Left renal cortex interstitium (tissue), 4 donors: ENCODE data around the gene RAI1. TPM values are rescaled to one million over a fixed set of nuclear protein-coding genes. Genes with fewer than 3 reads are reported as not detected.

Experiments used
- DNase-seq, 4 donors: peaks; one replicate each; pipeline ENCODE4 v3.0.0-alpha.2; 2013; ENCODE audit warnings: low read depth in 4 of 4, low spot score in 2 of 4, missing footprints in 1 of 4
- polyA plus RNA-seq, 4 donors: library from polyadenylated mRNA; unstranded; fragments of 120-200 nt; gene quantifications; one replicate each; pipeline ENCODE4 v1.2.1, GENCODE V29; 2013; ENCODE audit not compliant: insufficient read length in 4 of 4

RAI1 gene
- polyA plus RNA-seq, 4 donors = 17.2 to 46.9 (median 33.0) TPM

DNA sequence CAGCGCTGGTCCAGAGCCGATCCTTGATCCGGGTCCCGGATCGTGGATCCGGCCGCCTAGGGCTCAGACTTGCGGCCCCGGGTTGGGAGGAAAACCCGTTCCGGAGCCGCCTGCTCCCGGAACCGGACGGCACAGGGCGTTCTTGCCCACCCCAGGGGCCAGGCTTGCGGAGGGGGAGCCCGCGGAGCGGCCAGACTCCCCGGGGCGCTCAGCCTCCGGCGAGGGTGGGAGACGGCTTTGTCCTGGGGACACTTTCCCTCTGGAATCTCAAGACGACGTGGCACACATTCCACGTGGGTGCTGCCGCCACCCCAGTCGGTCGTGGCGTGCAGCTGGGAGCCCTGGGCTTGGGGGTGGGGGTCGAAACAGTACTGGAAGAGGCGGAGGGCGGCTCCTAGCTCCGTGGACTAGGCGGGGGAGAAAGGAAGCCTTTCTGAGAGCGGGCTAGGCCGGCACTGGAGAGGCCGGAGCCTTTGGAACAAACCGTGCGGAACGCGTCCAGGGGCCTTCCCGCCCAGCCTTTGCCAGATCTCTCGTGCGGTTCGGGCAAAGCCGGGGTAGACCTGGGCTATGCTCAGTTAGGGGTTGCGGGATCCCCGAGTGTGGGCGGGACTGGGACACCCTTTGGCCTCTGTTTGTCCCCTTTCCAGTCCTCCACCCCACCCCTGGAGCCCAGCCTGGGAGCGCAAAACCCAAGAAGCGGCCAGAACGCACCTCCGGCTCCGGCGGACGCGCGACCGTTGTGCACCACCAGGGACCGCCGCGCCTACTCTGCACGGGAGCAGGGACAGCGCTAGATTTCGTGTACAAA is 129.0 kb downstream of the RAI1 start:
- DNase-seq = peak in 1 of 4 donors; percentile 82

DNA sequence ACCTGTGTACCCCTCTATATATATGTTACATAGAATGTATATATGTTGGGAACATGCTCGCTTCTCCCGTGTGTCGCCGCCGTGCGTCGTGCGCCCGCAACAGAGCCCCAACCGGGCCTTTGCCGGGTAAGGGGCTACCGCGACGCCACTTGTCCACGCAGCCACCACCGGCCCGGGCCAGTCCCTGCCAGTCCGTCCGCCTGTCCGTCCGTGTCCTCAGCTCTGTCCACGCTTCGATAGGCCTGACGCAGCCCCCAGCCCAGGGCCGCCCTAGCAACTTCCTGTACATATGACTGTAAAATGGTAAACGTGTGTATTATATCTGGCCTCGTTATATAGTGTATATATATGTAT is 129.6 kb downstream of the RAI1 start:
- DNase-seq = no peak

DNA sequence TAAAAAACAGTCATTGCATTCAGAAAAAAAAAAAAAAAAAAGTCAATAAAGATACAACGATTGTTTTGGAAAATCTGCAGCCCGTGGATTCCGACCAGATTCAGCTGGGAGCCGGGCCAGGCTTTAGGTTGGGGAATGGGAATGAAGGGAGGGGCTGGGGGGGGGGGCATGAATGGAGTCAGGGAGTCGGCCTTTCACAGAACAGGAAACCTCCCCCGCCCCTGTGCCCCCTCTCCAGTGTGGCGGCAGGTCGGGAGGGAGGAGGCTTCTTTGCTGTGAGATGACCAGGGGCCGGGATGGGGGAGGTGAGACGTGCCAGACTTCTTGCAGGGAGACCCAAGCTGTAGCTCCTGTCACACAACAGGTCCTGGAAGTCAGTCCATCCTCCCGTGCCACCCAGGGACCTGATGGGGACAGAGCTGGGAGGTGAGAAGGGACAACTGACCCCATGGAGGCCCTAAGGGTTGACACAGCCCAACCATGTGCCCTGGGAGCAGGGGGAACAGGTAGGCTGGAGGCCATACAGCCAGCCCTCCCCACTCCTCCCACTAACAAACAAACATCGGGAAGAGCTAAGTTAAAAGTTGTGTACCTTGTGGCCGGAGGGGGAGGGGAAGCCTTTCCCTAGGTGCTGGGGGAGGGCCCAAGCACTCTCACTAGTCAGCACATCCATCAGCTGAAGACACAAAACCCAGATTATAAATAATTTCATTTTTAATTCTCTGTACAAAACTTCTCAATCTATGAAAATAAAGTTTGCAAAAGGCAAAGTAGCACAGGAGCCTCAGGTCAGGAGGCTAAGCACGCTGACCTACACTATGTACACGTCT is 130.3 kb downstream of the RAI1 start:
- DNase-seq = peak in 1 of 4 donors; percentile 46

GRCh38 chr17:17812211-17813054 is 131.2 kb downstream of the RAI1 start:
- DNase-seq = peak in 1 of 4 donors; percentile 49

GRCh38 chr17:17813055-17813724 is 131.9 kb downstream of the RAI1 start:
- DNase-seq = no peak

DNA sequence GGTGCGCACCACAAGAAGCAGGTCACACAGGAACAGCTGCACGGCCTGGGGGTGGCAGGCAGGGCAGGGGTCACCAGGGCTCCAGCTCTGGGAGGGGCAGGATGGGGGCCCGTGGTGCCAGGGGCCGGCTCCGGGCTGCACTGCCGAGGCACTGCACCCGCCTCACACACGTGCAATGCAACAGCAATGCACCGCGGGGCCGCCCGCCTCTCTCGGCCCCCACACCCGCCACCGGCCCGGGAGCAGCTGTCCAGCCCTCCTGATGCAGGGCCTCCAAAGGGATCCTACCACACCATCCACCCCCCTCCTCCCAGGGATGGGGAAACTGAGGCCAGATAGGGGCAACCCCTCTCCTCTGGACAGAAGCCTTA is 132.5 kb downstream of the RAI1 start:
- no peak for DNase-seq

- no peak for DNase-seq
Observed at GRCh38 chr17:17814162-17815061, 133.2 kb downstream of the RAI1 start.

- DNase-seq = no peak
Observed at GRCh38 chr17:17815062-17815406, 133.8 kb downstream of the RAI1 start.

DNA sequence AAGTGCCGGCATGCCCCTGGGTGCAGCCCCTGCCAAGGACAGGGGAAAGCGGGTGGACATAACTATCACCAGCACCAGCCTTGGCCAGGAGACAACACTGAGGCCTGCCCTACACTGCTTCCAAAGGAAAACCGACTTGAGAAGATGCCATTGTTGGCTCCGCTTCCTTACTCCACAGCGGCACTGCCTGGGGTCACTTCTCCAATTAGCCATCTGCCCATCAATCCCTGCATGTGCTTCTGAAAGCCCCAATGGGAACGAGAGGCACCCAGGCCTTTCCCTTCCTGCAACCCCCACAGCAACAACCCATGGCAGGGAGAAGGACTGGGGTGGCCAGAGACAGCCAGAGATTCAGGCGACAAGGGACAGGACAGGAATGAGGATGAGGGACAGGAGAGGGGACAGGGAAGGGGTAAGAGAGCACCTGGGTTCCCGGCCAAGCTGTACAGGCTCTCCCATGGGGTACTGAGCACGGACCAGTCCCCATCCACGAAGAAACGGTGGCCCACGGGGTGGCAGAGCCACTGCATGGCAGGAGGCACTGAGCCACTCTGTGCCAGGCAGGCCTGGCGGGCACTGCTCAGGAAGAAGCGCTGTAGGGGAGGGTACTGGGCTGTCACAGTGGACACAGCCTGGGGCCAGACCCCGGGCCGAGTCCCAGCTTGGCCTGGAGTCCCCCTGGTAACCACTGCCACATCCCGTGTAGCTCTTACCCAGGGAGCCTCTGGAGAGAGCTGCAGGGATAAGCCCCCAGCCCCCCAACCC is 134.4 kb downstream of the RAI1 start:
- no peak for DNase-seq

GRCh38 chr17:17816240-17816814 is 135.1 kb downstream of the RAI1 start:
- no peak for DNase-seq

DNA sequence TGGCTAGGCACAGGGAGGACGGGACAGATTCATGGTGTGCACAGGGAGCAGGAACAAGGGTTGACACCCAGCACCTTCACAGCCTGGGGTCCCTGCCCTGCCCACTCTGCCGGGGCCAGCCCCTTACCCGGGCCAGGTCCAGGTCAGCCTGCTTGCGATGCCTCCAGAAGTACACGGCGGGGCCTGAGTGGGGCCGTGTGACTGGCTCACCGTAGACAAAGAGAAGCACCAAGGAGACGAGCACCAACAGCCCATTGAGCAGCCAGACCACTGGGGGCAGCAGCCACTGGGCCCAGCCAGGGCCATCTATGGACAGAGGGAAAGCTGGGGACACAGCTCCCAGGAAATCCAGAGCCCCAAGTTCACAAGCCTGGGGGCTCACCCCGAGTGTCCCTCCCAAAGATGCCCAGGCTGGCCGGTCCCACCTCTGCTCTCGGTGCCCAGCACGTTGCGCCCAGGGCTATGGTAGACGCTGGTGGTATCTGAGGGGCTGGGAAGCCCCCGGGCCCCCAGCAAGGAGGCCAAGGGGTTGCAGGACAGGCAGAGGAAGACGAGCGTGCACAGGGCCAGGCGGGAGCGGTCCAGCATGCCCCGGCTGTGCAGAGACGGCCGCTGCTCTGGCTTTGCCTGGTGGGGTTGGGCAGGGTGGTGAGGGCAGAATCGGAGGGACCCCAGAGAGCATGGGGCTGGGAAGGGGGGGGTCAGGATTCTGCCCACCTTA is 135.7 kb downstream of the RAI1 start:
- DNase-seq = no peak

GRCh38 chr17:17817552-17817947 is 136.3 kb downstream of the RAI1 start:
- no peak for DNase-seq

- DNase-seq = no peak
Observed at GRCh38 chr17:17818088-17818526, 136.8 kb downstream of the RAI1 start.

DNA sequence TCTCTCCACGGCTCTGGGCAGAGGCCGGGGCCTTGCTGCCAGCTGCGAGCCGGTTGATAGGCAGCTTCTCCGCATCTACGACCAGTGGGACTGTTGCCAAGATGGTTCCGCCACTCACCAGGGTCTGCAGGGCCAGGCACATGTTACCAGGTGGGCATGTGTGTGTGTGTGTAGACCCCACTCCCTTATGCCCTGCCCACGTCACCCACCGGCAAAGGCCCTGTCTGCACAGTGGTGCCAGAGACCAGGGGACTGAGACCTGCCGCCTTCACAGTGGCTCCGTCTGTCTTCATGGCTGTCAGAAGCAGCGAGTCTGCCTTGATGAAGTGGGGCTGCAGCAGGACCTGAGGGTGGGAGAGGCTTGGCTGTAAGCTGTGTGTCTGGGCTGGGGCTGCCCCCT is 137.9 kb downstream of the RAI1 start:
- DNase-seq = no peak

DNA sequence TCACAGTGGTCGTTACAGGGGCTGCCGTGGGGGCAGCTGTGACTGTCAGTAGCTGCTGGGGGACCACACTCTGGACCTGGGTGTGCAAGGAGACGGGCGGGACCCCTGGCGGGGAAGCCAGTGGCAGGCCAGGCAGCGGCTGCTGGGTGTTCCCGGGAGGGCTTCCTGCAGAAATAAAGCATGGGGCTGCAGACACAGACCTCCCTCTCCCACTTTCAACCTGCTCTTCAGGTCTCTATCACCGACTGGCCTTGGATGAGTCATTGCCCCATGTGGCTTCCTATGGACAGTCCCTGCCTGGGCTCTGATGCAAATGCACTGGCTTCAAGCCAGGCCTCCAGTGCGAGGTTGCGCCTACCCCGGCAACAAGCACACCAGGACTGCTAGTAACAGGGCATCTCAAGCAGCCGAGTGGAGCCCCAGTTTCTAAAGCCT is 138.3 kb downstream of the RAI1 start:
- DNase-seq = no peak

DNA sequence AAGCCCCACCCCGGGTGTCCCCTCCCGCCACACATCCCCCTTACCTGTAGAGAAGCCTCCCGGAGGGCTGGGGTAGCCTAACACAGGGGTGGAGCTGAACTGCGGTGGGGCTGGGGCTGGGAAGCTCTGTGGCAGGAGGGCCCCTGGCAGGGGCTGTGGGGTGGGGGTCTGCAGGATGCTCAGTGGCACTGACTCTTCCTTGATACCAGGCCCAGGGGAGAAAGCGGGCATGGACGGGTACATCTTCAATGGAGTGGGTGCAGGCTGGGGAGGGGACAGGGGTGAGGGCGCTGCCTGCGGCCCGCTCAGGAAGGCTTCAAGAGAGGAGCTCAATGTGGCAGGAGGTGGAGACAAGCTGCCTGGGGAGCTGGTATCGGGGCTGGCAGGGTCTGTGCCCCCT is 138.8 kb downstream of the RAI1 start:
- no peak for DNase-seq

DNA sequence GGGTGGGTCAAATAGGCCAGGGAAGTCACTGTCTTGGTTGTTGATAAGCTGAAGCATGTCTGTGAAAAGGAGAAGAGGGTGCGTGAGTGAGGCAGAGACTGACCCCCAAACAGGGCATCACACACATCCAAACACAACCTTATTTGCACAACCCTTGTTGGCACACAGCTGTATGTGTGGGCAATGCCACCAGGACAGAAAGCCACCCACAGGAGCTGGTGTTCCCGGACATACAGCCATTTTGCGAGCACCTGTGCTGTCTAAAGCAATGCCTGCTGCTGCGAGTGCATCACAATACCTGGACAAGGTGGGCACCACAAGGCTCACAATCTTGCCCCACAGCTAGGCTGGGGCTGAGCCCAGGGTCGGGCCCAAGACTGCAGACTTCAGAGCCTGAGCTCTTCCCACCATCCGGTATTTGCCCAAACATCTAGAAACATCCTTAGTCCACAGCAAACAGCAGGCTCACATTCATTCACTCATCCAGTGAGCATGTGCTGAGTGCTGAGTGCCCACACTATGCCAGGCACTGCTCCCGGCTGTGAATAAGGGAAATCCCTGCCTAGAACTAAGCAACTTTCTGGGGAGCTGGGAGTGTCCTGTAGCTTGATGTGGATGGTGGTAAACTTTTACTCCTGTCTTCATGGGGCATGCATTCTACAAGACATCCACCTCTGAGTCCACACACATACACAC is 139.4 kb downstream of the RAI1 start:
- DNase-seq = no peak
